Caco-2 (cell line): ENCODE measurements around the gene OSBPL5. TPM values are rescaled to one million over a fixed set of nuclear protein-coding genes. Genes with fewer than 3 reads are reported as not detected.

Source experiments
- BruUV-seq: library from RNA; stranded (reverse); fragments of 400-500 nt; replicated peaks from 2 replicates; lab custom pipeline; 2021; lab: Mats Ljungman, UMichigan
- CTCF ChIA-PET: fragments of 300-600 bp; sonication (Branson Sonifier 250); formaldehyde crosslinking; loops from one replicate; lab custom pipeline; 2022; ENCODE audit warnings: antibody characterized with exemption; lab: Charles Lee
- POLR2A ChIA-PET: fragments of 300-600 bp; sonication (Branson Sonifier 250); formaldehyde crosslinking; loops from one replicate; lab custom pipeline; 2022; ENCODE audit warnings: antibody characterized with exemption; lab: Charles Lee
- DNase-seq, 2 experiments: peaks; one replicate each; pipeline versions ENCODE4 v3.0.0 to v3.0.0-alpha.2; 2020 to 2022
- H3K27me3 ChIP-seq: replicated peaks from 2 replicates; pipeline ENCODE4 v1.6.0; 2011; ENCODE audit warnings: low read length; ENCODE audit not compliant: control insufficient read depth, insufficient read depth
- H3K36me3 ChIP-seq: 2 replicates; pipeline ENCODE4 v1.5.1; 2011; ENCODE audit warnings: low read length; ENCODE audit not compliant: control insufficient read depth, insufficient read depth
- H3K4me1 ChIP-seq: fragments of 250-450 bp; sonication (Bioruptor Pico); 2 replicates; pipeline ENCODE4 v1.5.1; 2020; ENCODE audit warnings: mild to moderate bottlenecking
- H3K4me3 ChIP-seq: 2 replicates; pipeline ENCODE4 v1.5.1; 2011; ENCODE audit warnings: low read depth, mild to moderate bottlenecking, control low read depth, low read length
- H3K9me3 ChIP-seq: fragments of 250-450 bp; sonication (Bioruptor Pico); 2 replicates; pipeline ENCODE4 v1.5.1; 2020; ENCODE audit warnings: mild to moderate bottlenecking, moderate library complexity
- H3K27ac Mint-ChIP-seq: one replicate; pipeline ENCODE4 v1.8.0; 2022; ENCODE audit warnings: mixed read lengths; ENCODE audit not compliant: unreplicated experiment
- H3K27me3 Mint-ChIP-seq: one replicate; pipeline ENCODE4 v1.8.0; 2022; ENCODE audit warnings: mixed read lengths; ENCODE audit not compliant: insufficient read depth, unreplicated experiment
- H3K36me3 Mint-ChIP-seq: one replicate; pipeline ENCODE4 v1.8.0; 2022; ENCODE audit warnings: mild to moderate bottlenecking, mixed read lengths; ENCODE audit not compliant: insufficient read depth, unreplicated experiment
- H3K4me1 Mint-ChIP-seq: one replicate; pipeline ENCODE4 v1.8.0; 2022; ENCODE audit warnings: low read depth, mixed read lengths; ENCODE audit not compliant: unreplicated experiment
- H3K4me3 Mint-ChIP-seq: one replicate; pipeline ENCODE4 v1.8.0; 2022; ENCODE audit warnings: mild to moderate bottlenecking, moderate library complexity, mixed read lengths; ENCODE audit not compliant: unreplicated experiment
- H3K9me3 Mint-ChIP-seq: one replicate; pipeline ENCODE4 v1.8.0; 2022; ENCODE audit warnings: mixed read lengths; ENCODE audit not compliant: unreplicated experiment
- intact Hi-C: fragments of 100-400 bp; cut with micrococcal nuclease; formaldehyde crosslinking; loops from one replicate; pipeline ENCODE4 v1.10.0; 2022; ENCODE audit not compliant: unreplicated experiment
- total RNA-seq: library from RNA; stranded (reverse); gene quantifications from 2 replicates; pipeline ENCODE4 v1.2.3, GENCODE V29; 2022
- TF ChIP-seq, protein P1 (sequence below), 2 experiments: fragments of 200-600 bp in 1 of 2; IDR thresholded peaks; 1 replicate in 1 of 2; 2 replicates in 1 of 2; pipeline versions ENCODE4 v1.5.1 to v1.8.0; 2011 to 2022; ENCODE audit warnings: antibody characterized with exemption in 1 of 2, control low read depth in 1 of 2, inconsistent platforms in 1 of 2, low read depth in 1 of 2, low read length in 1 of 2, mild to moderate bottlenecking in 1 of 2, moderate library complexity in 1 of 2; ENCODE audit not compliant: insufficient read depth in 1 of 2, severe bottlenecking in 1 of 2, unreplicated experiment in 1 of 2

OSBPL5 gene
- total RNA-seq, 1 experiment from 2014 or later = 4.9 TPM

GRCh38 chr11:3164552-3165151 lies 458 bp downstream of the OSBPL5 start:
- peak overlapping the region; percentile 60 for H3K4me3 ChIP-seq
- H3K27ac Mint-ChIP-seq = no peak overlapping the region
- BruUV-seq = no TSS peak
- H3K27me3 Mint-ChIP-seq = peaks cover under 1% of the 10 kb centered on the region
- H3K4me1 Mint-ChIP-seq = peaks cover 6% of the 10 kb centered on the region
- no peaks in the 10 kb centered on the region for H3K9me3 ChIP-seq
- no peaks in the 10 kb centered on the region for H3K36me3 ChIP-seq
- H3K4me1 ChIP-seq = no peaks in the 10 kb centered on the region
- intact Hi-C loops = no loop called here
- H3K9me3 Mint-ChIP-seq = no peaks in the 10 kb centered on the region
- TF ChIP-seq, protein P1, sequence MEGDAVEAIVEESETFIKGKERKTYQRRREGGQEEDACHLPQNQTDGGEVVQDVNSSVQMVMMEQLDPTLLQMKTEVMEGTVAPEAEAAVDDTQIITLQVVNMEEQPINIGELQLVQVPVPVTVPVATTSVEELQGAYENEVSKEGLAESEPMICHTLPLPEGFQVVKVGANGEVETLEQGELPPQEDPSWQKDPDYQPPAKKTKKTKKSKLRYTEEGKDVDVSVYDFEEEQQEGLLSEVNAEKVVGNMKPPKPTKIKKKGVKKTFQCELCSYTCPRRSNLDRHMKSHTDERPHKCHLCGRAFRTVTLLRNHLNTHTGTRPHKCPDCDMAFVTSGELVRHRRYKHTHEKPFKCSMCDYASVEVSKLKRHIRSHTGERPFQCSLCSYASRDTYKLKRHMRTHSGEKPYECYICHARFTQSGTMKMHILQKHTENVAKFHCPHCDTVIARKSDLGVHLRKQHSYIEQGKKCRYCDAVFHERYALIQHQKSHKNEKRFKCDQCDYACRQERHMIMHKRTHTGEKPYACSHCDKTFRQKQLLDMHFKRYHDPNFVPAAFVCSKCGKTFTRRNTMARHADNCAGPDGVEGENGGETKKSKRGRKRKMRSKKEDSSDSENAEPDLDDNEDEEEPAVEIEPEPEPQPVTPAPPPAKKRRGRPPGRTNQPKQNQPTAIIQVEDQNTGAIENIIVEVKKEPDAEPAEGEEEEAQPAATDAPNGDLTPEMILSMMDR (IDR thresholded peaks at IDR 0.05; ENCODE audit: insufficient read depth in 1 of 2, low read depth in 1 of 2, low read length in 1 of 2, severe bottlenecking in 1 of 2, unreplicated experiment in 1 of 2) = no peak
- ChIA-PET POLR2A (no interaction called here), CTCF (interaction anchor here (1.0 kb wide), 1 partner anchor 114 kb away, joined by 3 read pairs; no protein-coding TSS in a partner anchor)
- DNase-seq = no peak
- H3K36me3 Mint-ChIP-seq = no peaks in the 10 kb centered on the region
- H3K27me3 ChIP-seq = no peaks in the 10 kb centered on the region
- H3K4me3 Mint-ChIP-seq = peak overlapping the region; percentile 75

DNA sequence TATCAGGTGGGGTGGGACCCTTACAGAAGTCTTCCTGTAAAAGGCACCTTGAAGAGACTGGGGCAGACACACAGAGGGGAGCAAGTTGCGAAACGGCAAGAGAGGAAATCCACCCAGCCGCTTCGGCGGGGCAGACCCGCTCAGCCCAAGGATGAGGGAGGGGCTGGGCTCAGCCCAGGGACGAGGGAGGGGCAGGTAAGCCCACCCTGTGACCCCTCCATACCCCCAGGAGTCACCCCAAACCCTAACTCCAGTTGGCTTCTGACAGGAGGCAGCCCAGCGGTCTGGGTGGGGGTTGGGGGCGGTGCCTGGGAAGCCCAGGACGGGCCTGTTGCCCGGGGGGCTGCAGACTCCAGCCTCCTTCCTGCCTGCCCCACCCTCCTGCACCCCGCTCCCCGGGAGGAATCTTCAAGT lies 965 bp downstream of the OSBPL5 start:
- no peak overlapping the region for H3K27ac Mint-ChIP-seq
- POLR2A ChIA-PET = no interaction called here

GRCh38 chr11:3163241-3163981 lies 1.7 kb downstream of the OSBPL5 start:
- Mint-ChIP-seq H3K9me3 (no peaks in the 10 kb centered on the region), H3K27me3 (no peaks in the 10 kb centered on the region), H3K36me3 (peaks cover under 1% of the 10 kb centered on the region), H3K4me1 (peaks cover 6% of the 10 kb centered on the region), H3K4me3 (peak overlapping the region; percentile 75), H3K27ac (no peak overlapping the region)
- ChIA-PET POLR2A (no interaction called here), CTCF (no interaction called here)
- no TSS peak for BruUV-seq
- no peak overlapping the region for H3K4me3 ChIP-seq
- no peak for DNase-seq
- H3K4me1 ChIP-seq = no peaks in the 10 kb centered on the region
- intact Hi-C loops = no loop called here
- H3K36me3 ChIP-seq = no peaks in the 10 kb centered on the region
- H3K27me3 ChIP-seq = no peaks in the 10 kb centered on the region
- TF ChIP-seq, protein P1 (IDR thresholded peaks at IDR 0.05; ENCODE audit: insufficient read depth in 1 of 2, low read depth in 1 of 2, low read length in 1 of 2, severe bottlenecking in 1 of 2, unreplicated experiment in 1 of 2) = no peak
- no peaks in the 10 kb centered on the region for H3K9me3 ChIP-seq

More for the DNA sequence above, 965 bp downstream of the OSBPL5 start:
- no peaks in the 10 kb centered on the region for H3K9me3 ChIP-seq
- intact Hi-C loops = no loop called here
- Mint-ChIP-seq H3K9me3 (no peaks in the 10 kb centered on the region), H3K4me1 (peaks cover 6% of the 10 kb centered on the region), H3K4me3 (peak overlapping the region; percentile 75), H3K36me3 (no peaks in the 10 kb centered on the region), H3K27me3 (no peaks in the 10 kb centered on the region)
- CTCF ChIA-PET = no interaction called here
- no peaks in the 10 kb centered on the region for H3K27me3 ChIP-seq
- no peak for DNase-seq
- peak overlapping the region; percentile 60 for H3K4me3 ChIP-seq
- H3K4me1 ChIP-seq = no peaks in the 10 kb centered on the region
- TF ChIP-seq, protein P1 (IDR thresholded peaks at IDR 0.05; ENCODE audit: insufficient read depth in 1 of 2, low read depth in 1 of 2, low read length in 1 of 2, severe bottlenecking in 1 of 2, unreplicated experiment in 1 of 2) = no peak
- H3K36me3 ChIP-seq = no peaks in the 10 kb centered on the region
- BruUV-seq = no TSS peak
